ENCODE data around the gene C6orf89. TPM values are rescaled to one million over a fixed set of nuclear protein-coding genes. Genes with fewer than 3 reads are reported as not detected.

Gene C6orf89
- total RNA-seq, 1 experiment from 2014 or later: 32.9 TPM

DNA sequence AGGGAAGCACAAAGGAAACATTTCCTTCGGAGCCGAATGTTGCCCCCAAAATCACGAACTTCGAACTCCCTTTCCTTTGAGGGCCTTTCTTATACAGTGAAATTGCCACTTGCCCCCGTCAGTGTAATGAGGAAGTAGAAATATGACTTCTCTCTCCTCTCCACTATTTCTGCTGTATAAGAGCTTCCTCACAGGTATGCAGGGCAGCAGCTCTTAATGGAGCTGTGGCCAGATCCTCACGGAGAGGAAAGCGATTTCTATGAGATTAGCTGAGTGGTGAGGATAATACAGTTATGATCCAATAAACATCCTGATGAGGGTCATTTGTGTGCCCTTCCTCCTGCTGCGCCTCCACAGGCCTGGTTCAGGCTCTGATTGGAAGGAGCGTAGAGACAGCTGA, 35.7 kb upstream of the C6orf89 start:
- ChIA-PET CTCF (interaction anchor here (0.6 to 4.3 kb wide), 5 partner anchors 14 to 83 kb away, joined by 3 to 32 read pairs (median 7); partner anchors contain the start of gene PPIL1), POLR2A (no interaction called here), RAD21 (ENCODE audit: low non-redundant PET in 1 of 2, low total read pairs in 2 of 2, uncharacterized antibody in 2 of 2, unreplicated experiment in 2 of 2) (no interaction called here)
- H3K9ac ChIP-seq (ENCODE audit: low read length): no peak overlapping the region
- no peaks in the 10 kb centered on the region for H3K9me2 ChIP-seq (ENCODE audit: insufficient read depth)
- DNase-seq (ENCODE audit: low read depth, low spot score) (no peak), ATAC-seq (no peak)
- H3K79me2 ChIP-seq (ENCODE audit: insufficient read depth, low read length): no peaks in the 10 kb centered on the region
- intact Hi-C loops (cut with micrococcal nuclease): loop anchor here (2.0 kb wide), 1 partner anchor 83 kb away; no protein-coding TSS in a partner anchor
- no peaks in the 10 kb centered on the region for H3K9me3 ChIP-seq (ENCODE audit: control insufficient read depth in 1 of 2, insufficient read depth in 1 of 2, low read depth in 1 of 2, low read length in 2 of 2)
- no peak overlapping the region for H3K27ac ChIP-seq (ENCODE audit: low read depth, low read length)
- BruUV-seq (replicated peaks): no TSS peak
- TF ChIP-seq CBX3 (IDR thresholded peaks at IDR 0.05; ENCODE audit: low read depth) (no peak), RAD21 (IDR thresholded peaks at IDR 0.05; ENCODE audit: low read depth) (no peak), SIN3A (IDR thresholded peaks at IDR 0.05; ENCODE audit: low read depth) (no peak), ZFX (IDR thresholded peaks at IDR 0.05) (no peak)
- H3K4me3 ChIP-seq (replicated peaks in 1 of 2; ENCODE audit: low read depth in 1 of 2, low read length in 2 of 2): no peak overlapping the region
- H2AFZ ChIP-seq (ENCODE audit: low read depth, low read length, poor library complexity, severe bottlenecking): no peak overlapping the region
- H4K20me1 ChIP-seq (ENCODE audit: insufficient read depth): no peaks in the 10 kb centered on the region
- no peaks in the 10 kb centered on the region; a peak in 1 of 4 replicates for H3K4me1 ChIP-seq (ENCODE audit: control insufficient read depth in 1 of 2, insufficient read depth in 2 of 2, low read length in 2 of 2)
- peaks cover 0 to 2% of the 10 kb centered on the region in 2 experiments; a peak in 2 of 4 replicates for H3K36me3 ChIP-seq (ENCODE audit: control insufficient read depth in 1 of 2, insufficient read depth in 2 of 2, low read length in 2 of 2)
- H3K4me2 ChIP-seq (ENCODE audit: low read length): no peak overlapping the region
- H3K27me3 ChIP-seq (ENCODE audit: insufficient read depth, low read length): no peaks in the 10 kb centered on the region

DNA sequence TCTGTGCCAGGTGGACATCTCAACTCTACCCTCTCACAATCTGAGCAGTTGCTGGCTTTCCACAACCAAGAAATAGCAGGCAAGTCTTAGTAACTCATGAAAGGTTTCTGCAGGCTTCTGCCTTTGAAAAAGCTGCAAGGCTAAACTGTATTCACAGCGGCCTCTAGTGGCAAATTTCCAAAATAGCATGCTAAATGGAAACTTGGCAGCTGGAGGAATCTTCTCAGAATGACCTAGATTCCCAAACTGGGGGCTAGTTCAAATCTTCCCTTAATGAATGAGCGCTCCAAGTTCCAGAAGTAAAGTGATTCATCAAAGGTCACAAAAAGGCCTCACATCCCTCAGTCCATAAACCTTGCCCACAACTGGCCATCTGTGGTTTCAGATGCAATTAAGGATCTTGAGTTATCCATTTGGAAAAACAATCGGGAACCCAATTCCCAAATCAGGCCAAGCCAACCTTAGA, 34.6 kb upstream of the C6orf89 start:
- peak; percentile 71 for TF ChIP-seq RAD21 (IDR thresholded peaks at IDR 0.05; ENCODE audit: low read depth)
- TF ChIP-seq SP1 (IDR thresholded peaks at IDR 0.05; ENCODE audit: low read depth): no peak
- TF ChIP-seq, protein P1, sequence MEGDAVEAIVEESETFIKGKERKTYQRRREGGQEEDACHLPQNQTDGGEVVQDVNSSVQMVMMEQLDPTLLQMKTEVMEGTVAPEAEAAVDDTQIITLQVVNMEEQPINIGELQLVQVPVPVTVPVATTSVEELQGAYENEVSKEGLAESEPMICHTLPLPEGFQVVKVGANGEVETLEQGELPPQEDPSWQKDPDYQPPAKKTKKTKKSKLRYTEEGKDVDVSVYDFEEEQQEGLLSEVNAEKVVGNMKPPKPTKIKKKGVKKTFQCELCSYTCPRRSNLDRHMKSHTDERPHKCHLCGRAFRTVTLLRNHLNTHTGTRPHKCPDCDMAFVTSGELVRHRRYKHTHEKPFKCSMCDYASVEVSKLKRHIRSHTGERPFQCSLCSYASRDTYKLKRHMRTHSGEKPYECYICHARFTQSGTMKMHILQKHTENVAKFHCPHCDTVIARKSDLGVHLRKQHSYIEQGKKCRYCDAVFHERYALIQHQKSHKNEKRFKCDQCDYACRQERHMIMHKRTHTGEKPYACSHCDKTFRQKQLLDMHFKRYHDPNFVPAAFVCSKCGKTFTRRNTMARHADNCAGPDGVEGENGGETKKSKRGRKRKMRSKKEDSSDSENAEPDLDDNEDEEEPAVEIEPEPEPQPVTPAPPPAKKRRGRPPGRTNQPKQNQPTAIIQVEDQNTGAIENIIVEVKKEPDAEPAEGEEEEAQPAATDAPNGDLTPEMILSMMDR (IDR thresholded peaks at IDR 0.05 in 2 of 3, conservative IDR thresholded peaks at IDR 0.05 in 1 of 3; ENCODE audit: borderline replicate concordance in 1 of 3, insufficient read depth in 1 of 3, low read depth in 2 of 3, low read length in 2 of 3): peak; percentile 62 to 88 (median 76); a peak in 5 of 6 replicates
- TF ChIP-seq ELF1 (IDR thresholded peaks at IDR 0.05; ENCODE audit: borderline replicate concordance, low read depth): no peak
- Histone ChIP-seq H3K27ac (ENCODE audit: low read depth, low read length) (no peak overlapping the region), H3K27me3 (ENCODE audit: insufficient read depth, low read length) (no peaks in the 10 kb centered on the region), H3K9me2 (ENCODE audit: insufficient read depth) (no peaks in the 10 kb centered on the region), H3K4me3 (replicated peaks in 1 of 2; ENCODE audit: low read depth in 1 of 2, low read length in 2 of 2) (no peak overlapping the region), H3K4me1 (ENCODE audit: control insufficient read depth in 1 of 2, insufficient read depth in 2 of 2, low read length in 2 of 2) (no peaks in the 10 kb centered on the region; a peak in 1 of 4 replicates), H3K79me2 (ENCODE audit: insufficient read depth, low read length) (no peaks in the 10 kb centered on the region), H3K4me2 (ENCODE audit: low read length) (no peak overlapping the region), H3K36me3 (ENCODE audit: control insufficient read depth in 1 of 2, insufficient read depth in 2 of 2, low read length in 2 of 2) (peaks cover 5 to 11% of the 10 kb centered on the region in 2 experiments; a peak in 3 of 4 replicates), H3K9me3 (ENCODE audit: control insufficient read depth in 1 of 2, insufficient read depth in 1 of 2, low read depth in 1 of 2, low read length in 2 of 2) (no peaks in the 10 kb centered on the region), H3K9ac (ENCODE audit: low read length) (no peak overlapping the region), H2AFZ (ENCODE audit: low read depth, low read length, poor library complexity, severe bottlenecking) (no peak overlapping the region), H4K20me1 (ENCODE audit: insufficient read depth) (no peaks in the 10 kb centered on the region)
- ChIA-PET POLR2A (no interaction called here), RAD21 (ENCODE audit: low non-redundant PET in 1 of 2, low total read pairs in 2 of 2, uncharacterized antibody in 2 of 2, unreplicated experiment in 2 of 2) (interaction anchor here in 1 of 2 experiments (0.9 kb wide), 1 partner anchor 41 kb away, joined by 3 read pairs; no protein-coding TSS in a partner anchor), CTCF (interaction anchor here (0.6 to 4.3 kb wide), 9 partner anchors 10 to 359 kb away, joined by 3 to 32 read pairs (median 7); partner anchors contain the start of gene PPIL1)
- ATAC-seq: peak; percentile 44; the same call in 1 of the 2 replicates
- peak; percentile 37 for DNase-seq (ENCODE audit: low read depth, low spot score)
- no TSS peak for BruUV-seq (replicated peaks)
- intact Hi-C loops (cut with micrococcal nuclease): loop anchor here (2.0 kb wide), 1 partner anchor 84 kb away; no protein-coding TSS in a partner anchor

Data from HCT116 (cell line).